ENCODE measurements around the gene COCH.
"Not testable (repeated sequence)": the region's sequence is repeated elsewhere in the genome, so short reads cannot be mapped to it uniquely, and the experiment has no call there.

COCH gene

GRCh38 chr14:30921788-30922187 is 47.4 kb downstream of the COCH start:
- Histone ChIP-seq H3K4me2 (ENCODE audit: low read depth, low read length) (no peak overlapping the region), H3K27ac (ENCODE audit: low read length) (no peak overlapping the region), H3K79me2 (ENCODE audit: low read length) (no peaks in the 10 kb centered on the region), H3F3A (ENCODE audit: insufficient read depth, low read length) (no peaks in the 10 kb centered on the region), H4K20me1 (ENCODE audit: insufficient read depth, low read length) (no peaks in the 10 kb centered on the region), H3K9ac (ENCODE audit: low read length) (no peak overlapping the region), H3K9me3 (replicated peaks; ENCODE audit: insufficient read depth, low read length) (no peaks in the 10 kb centered on the region), H2AFZ (ENCODE audit: low read length) (no peak overlapping the region), H3K27me3 (replicated peaks; ENCODE audit: insufficient read depth, low read length) (no peaks in the 10 kb centered on the region), H3K4me3 (ENCODE audit: low read length) (no peak overlapping the region), H3K4me1 (ENCODE audit: low read length) (no peaks in the 10 kb centered on the region), H3K9me2 (replicated peaks; ENCODE audit: insufficient read depth, low read length) (no peaks in the 10 kb centered on the region), H3K36me3 (replicated peaks; ENCODE audit: insufficient read depth, low read length) (no peaks in the 10 kb centered on the region)
- TF ChIP-seq EZH2 (optimal IDR thresholded peaks at IDR 0.05; ENCODE audit: low read depth, low read length) (no peak), EZH2phosphoT487 (IDR thresholded peaks at IDR 0.05; ENCODE audit: low read length) (no peak)
- TF ChIP-seq, protein P1, sequence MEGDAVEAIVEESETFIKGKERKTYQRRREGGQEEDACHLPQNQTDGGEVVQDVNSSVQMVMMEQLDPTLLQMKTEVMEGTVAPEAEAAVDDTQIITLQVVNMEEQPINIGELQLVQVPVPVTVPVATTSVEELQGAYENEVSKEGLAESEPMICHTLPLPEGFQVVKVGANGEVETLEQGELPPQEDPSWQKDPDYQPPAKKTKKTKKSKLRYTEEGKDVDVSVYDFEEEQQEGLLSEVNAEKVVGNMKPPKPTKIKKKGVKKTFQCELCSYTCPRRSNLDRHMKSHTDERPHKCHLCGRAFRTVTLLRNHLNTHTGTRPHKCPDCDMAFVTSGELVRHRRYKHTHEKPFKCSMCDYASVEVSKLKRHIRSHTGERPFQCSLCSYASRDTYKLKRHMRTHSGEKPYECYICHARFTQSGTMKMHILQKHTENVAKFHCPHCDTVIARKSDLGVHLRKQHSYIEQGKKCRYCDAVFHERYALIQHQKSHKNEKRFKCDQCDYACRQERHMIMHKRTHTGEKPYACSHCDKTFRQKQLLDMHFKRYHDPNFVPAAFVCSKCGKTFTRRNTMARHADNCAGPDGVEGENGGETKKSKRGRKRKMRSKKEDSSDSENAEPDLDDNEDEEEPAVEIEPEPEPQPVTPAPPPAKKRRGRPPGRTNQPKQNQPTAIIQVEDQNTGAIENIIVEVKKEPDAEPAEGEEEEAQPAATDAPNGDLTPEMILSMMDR (IDR thresholded peaks at IDR 0.05; ENCODE audit: low read length): no peak
- DNase-seq: no peak

- H3K4me2 ChIP-seq (ENCODE audit: low read depth, low read length): no peak overlapping the region
- H3K9ac ChIP-seq (ENCODE audit: low read length): no peak overlapping the region
- no peak overlapping the region for H3K27ac ChIP-seq (ENCODE audit: low read length)
- no peak for DNase-seq
- H3K27me3 ChIP-seq (replicated peaks; ENCODE audit: insufficient read depth, low read length): no peaks in the 10 kb centered on the region
- H2AFZ ChIP-seq (ENCODE audit: low read length): no peak overlapping the region
- H3K79me2 ChIP-seq (ENCODE audit: low read length): no peaks in the 10 kb centered on the region
- H3K36me3 ChIP-seq (replicated peaks; ENCODE audit: insufficient read depth, low read length): no peaks in the 10 kb centered on the region
- H4K20me1 ChIP-seq (ENCODE audit: insufficient read depth, low read length): no peaks in the 10 kb centered on the region
- H3K9me2 ChIP-seq (replicated peaks; ENCODE audit: insufficient read depth, low read length): no peaks in the 10 kb centered on the region
- no peaks in the 10 kb centered on the region for H3K9me3 ChIP-seq (replicated peaks; ENCODE audit: insufficient read depth, low read length)
- no peaks in the 10 kb centered on the region for H3F3A ChIP-seq (ENCODE audit: insufficient read depth, low read length)
- H3K4me3 ChIP-seq (ENCODE audit: low read length): no peak overlapping the region
- TF ChIP-seq, protein P1 (IDR thresholded peaks at IDR 0.05; ENCODE audit: low read length): no peak
- no peak for TF ChIP-seq EZH2 (optimal IDR thresholded peaks at IDR 0.05; ENCODE audit: low read depth, low read length)
- TF ChIP-seq EZH2phosphoT487 (IDR thresholded peaks at IDR 0.05; ENCODE audit: low read length): no peak
- H3K4me1 ChIP-seq (ENCODE audit: low read length): no peaks in the 10 kb centered on the region
Observed at GRCh38 chr14:30925254-30925653, 50.9 kb downstream of the COCH start.

DNA sequence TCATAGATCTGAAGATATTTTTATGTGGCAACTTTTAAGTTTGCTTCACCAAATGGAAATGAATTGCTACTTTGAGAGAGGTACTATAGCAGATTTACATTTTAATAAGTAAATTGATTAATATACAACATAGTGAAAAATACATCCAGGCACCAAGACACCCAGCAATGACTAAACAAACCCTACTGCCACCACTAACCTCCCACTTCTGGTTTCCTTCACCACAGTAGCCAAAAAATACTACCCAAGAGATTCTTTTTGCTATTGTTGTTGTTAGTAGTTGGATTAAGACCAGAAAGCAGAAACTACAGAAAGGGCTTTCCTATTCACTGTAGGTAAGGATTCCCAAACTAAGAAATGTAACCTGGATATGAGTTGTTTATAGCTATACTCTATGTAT is 54.1 kb downstream of the COCH start:
- Histone ChIP-seq H3K27me3 (replicated peaks; ENCODE audit: insufficient read depth, low read length) (no peaks in the 10 kb centered on the region), H3K4me3 (ENCODE audit: low read length) (no peak overlapping the region), H3K9ac (ENCODE audit: low read length) (no peak overlapping the region), H3K4me1 (ENCODE audit: low read length) (no peaks in the 10 kb centered on the region), H3K27ac (ENCODE audit: low read length) (no peak overlapping the region), H3K9me2 (replicated peaks; ENCODE audit: insufficient read depth, low read length) (no peaks in the 10 kb centered on the region), H2AFZ (ENCODE audit: low read length) (no peak overlapping the region), H3K9me3 (replicated peaks; ENCODE audit: insufficient read depth, low read length) (no peaks in the 10 kb centered on the region), H3K4me2 (ENCODE audit: low read depth, low read length) (no peak overlapping the region), H3F3A (ENCODE audit: insufficient read depth, low read length) (no peaks in the 10 kb centered on the region), H3K79me2 (ENCODE audit: low read length) (no peaks in the 10 kb centered on the region), H4K20me1 (ENCODE audit: insufficient read depth, low read length) (no peaks in the 10 kb centered on the region), H3K36me3 (replicated peaks; ENCODE audit: insufficient read depth, low read length) (no peaks in the 10 kb centered on the region)
- TF ChIP-seq EZH2phosphoT487 (IDR thresholded peaks at IDR 0.05; ENCODE audit: low read length) (no peak), EZH2 (optimal IDR thresholded peaks at IDR 0.05; ENCODE audit: low read depth, low read length) (no peak)
- TF ChIP-seq, protein P1 (IDR thresholded peaks at IDR 0.05; ENCODE audit: low read length): no peak
- no peak for DNase-seq

DNA sequence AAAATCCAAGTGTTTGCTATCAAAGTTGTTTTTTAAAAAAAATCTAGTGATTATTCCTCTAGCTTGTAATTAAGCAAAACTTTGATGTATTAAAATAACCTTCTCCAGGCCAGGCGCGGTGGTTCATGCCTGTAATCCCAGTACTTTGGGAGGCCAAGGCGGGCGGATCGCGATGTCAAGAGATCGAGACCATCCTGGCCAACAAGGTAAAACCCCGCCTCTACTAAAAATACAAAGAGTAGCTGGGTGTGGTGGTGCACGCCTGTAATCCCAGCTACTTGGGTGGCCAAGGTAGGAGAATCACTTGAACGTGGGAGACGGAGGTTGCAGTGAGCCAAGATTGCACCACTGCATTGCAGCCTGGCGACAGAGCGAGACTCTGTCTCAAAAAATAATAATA is 59.6 kb downstream of the COCH start:
- not testable (repeated sequence) for H3K9me3 ChIP-seq (replicated peaks; ENCODE audit: insufficient read depth, low read length); H3K27ac ChIP-seq (ENCODE audit: low read length); H3K9me2 ChIP-seq (replicated peaks; ENCODE audit: insufficient read depth, low read length); H3K36me3 ChIP-seq (replicated peaks; ENCODE audit: insufficient read depth, low read length); H3K4me1 ChIP-seq (ENCODE audit: low read length); H3K4me2 ChIP-seq (ENCODE audit: low read depth, low read length); H3K79me2 ChIP-seq (ENCODE audit: low read length); H4K20me1 ChIP-seq (ENCODE audit: insufficient read depth, low read length); H3K4me3 ChIP-seq (ENCODE audit: low read length); DNase-seq; H2AFZ ChIP-seq (ENCODE audit: low read length); H3K9ac ChIP-seq (ENCODE audit: low read length); H3K27me3 ChIP-seq (replicated peaks; ENCODE audit: insufficient read depth, low read length); H3F3A ChIP-seq (ENCODE audit: insufficient read depth, low read length)

Measured in MM.1S (cell line).